Gastroesophageal sphincter (tissue), 3 donors: ENCODE measurements around the gene MXRA7.

ENCODE experiments used
- CTCF ChIP-seq, 4 experiments: fragments of 200-600 bp in 2 of 4; fragments of 450-650 bp in 2 of 4; sonication (generic) in 1 of 4; IDR thresholded peaks; one replicate each; pipeline ENCODE4 v1.5.1; 2017 to 2019; ENCODE audit warnings: antibody characterized with exemption in 4 of 4, mild to moderate bottlenecking in 2 of 4, moderate library complexity in 2 of 4
- EP300 ChIP-seq: sonication (generic); formaldehyde crosslinking; IDR thresholded peaks from one replicate; pipeline ENCODE4 v1.6.1; 2017; ENCODE audit warnings: antibody characterized with exemption, mild to moderate bottlenecking
- POLR2A ChIP-seq, 2 donors: fragments of 450-650 bp; IDR thresholded peaks; one replicate each; pipeline ENCODE4 v1.6.1; 2017; ENCODE audit warnings: antibody characterized with exemption in 2 of 2, mild to moderate bottlenecking in 2 of 2, moderate library complexity in 1 of 2
- POLR2AphosphoS5 ChIP-seq: sonication (generic); formaldehyde crosslinking; IDR thresholded peaks from one replicate; pipeline ENCODE4 v1.6.1; 2017; ENCODE audit warnings: antibody characterized with exemption

GRCh38 chr17:76673729-76674128 lies 37.0 kb downstream of the MXRA7 start:
- TF ChIP-seq CTCF (IDR thresholded peaks at IDR 0.05) (no peak), POLR2AphosphoS5 (no peak), EP300 (no peak), POLR2A (IDR thresholded peaks at IDR 0.05) (no peak)
